CD4-positive, alpha-beta T cell treated with Interleukin-21 for 1 hour (primary cell): Measurements from ENCODE around the gene IP6K3.
A peak's percentile ranks its signal among the peaks of the same experiment; 100 is the strongest.

Experiments
- DNase-seq: peaks from one replicate; pipeline ENCODE4 v3.0.0-alpha.2; 2020

The IP6K3 gene

DNA sequence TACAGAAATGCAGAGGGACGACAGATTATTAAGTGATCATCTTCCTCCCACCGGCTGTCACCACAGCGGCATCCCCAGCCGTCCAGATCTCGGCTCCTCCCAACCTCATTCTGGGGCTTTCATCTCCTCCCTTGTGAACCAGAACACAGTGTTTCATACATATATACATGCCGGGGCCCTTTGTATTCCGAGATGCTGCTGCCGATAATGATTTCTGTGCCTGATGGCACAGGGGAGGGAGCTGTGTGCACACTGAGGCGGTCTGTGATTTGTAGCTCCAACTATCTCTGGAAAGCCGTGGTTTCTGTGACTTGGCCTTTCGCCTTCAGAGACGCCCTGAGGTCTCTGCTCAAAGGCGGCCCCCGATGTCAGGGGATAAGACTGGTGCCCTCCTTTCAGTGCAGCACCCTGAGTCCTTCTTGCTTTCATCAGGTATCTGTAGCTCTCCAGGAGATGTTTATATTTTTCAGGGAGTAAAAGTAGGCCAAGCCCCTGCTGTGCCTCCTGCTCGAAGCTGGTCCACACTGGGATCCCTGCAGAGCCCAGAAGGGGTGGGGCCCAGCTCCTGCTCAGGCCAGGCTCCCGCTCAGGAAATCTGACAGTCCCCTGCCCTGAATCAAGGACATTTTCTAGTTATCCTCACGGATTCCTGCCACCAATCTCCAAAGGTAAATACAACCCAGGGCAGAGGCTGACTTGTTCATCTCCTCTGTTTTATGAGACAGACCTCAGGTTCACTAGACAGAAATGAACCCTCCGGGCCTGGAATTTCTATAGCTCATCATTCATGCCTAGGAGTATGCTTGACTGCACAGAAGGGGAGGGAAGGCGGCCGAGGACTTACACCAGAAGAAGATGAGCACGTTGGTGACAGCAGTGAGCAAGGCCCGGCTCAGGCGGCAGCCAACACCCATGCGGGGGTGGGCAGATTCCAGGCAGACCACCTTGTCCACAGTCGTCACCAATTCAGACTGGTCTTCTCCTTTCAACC is 31.0 kb upstream of the IP6K3 start:
- DNase-seq: no peak

GRCh38 chr6:33776764-33777163 is 30.1 kb upstream of the IP6K3 start:
- DNase-seq: no peak

- no peak for DNase-seq
Observed at GRCh38 chr6:33776186-33776585, 29.5 kb upstream of the IP6K3 start.

GRCh38 chr6:33774774-33775173 is 28.1 kb upstream of the IP6K3 start:
- no peak for DNase-seq

GRCh38 chr6:33772902-33773472 is 26.3 kb upstream of the IP6K3 start:
- no peak for DNase-seq

GRCh38 chr6:33772082-33772830 is 25.6 kb upstream of the IP6K3 start:
- DNase-seq: no peak

DNA sequence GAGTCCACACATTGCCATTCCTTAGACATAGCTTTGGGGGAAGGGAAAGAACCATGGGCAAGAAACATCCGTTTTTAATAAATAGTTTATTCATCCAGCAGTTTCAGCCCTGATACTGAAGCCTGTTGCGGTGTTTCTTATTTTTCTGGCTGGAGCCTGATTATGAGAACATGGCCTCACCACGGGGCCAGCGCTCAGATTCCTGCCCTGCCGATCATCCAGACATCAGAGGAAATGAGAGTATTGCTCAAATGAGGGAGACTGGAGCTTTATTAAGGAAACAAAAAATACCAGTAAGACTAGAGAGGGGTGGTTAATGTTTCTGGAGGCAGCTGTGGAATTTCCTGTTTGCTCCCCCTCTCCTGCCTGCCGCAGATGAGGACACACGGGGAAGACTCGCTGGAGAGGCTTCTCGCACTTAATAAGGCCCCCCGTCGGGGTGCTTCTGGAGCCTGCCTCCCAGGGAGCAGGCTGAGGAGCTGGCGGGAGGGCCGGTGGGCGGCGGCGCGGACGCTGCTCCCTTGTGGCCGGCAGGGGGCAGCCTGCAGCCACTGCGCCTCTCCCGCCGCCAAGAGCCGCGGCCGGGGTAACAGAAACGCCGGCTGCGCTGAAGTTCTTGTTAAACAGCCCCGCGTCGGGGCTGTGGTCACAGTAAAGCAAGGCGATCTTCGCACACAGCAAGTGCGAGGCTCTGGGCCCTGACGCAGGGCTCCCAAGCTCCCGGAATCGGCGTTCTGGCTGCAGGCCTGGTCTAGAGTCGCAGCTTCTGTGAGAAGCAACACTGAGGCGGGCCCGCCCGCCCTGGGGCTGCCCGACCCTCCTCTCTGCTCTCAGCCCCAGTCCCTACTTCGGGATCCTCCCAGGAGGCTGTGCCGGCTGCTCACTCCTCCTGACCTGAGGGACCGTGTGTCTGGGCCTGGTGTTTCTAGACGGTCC is 24.7 kb upstream of the IP6K3 start:
- DNase-seq: peak; percentile 59

- DNase-seq: no peak
Observed at GRCh38 chr6:33770833-33771145, 24.1 kb upstream of the IP6K3 start.

DNA sequence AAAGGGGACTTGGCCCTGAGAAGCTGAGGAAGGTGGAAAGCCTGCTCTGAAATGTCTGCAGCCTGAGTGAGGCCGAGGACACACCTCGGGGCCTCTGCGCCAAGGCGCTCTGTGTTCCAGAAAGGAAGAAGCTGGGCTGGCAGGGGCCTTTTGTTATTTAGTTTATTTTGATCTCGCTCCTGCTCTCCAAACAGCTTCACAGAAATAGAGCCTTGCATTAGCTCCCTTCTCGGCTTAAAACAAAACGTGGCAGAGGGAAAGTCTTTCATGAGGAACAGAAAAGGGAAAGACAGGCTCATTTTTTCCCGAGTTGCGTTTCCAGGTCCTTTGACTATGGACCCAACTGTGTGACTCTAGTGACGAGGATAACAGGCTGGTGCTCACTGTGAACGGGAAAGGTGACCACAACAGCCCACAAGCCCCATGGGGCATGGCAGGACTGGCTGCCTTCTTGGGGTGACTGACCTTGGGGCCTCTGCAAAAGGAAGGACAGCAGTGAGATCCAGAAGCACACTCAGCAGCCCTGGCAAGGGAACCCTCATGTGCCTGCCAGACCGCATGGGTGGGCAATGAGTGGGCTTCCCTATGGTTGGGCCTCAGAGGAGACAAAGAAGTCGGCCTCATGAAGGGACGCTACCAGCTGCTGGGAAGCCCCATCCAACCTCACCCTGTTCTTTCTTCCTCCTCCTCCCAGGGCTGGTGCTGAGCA is 23.6 kb upstream of the IP6K3 start:
- no peak for DNase-seq

DNA sequence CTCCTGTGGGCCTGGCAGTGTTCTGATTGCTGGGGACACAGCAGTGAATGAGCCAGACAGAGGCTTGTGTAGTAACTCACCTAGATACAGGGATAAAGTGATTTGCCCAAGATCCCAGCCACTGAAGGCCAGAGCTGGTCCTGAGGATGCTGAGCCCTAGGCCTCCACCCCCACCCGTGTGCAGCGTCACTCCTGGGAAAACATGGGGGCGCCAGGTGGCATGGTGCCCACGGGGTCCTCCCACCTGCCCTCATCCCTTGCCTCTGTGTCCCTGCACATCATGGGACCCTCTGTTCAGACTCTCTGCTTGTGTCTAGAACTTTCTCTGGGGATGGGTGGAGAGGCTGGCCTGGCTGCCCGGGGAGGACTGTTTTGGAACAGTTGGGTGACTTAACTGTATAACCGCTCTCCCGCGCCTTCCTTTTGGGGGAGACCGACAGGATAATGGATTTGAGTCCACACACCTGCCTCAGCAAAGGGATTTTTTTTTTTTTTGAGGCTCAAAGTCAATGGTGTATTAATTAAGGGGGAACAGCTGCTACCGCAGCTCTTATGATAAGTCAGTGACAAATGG is 22.6 kb upstream of the IP6K3 start:
- DNase-seq: no peak

- DNase-seq: peak; percentile 70
Observed at GRCh38 chr6:33768644-33769120, 22.0 kb upstream of the IP6K3 start.

- no peak for DNase-seq
Observed at GRCh38 chr6:33766921-33767907, 20.5 kb upstream of the IP6K3 start.

DNA sequence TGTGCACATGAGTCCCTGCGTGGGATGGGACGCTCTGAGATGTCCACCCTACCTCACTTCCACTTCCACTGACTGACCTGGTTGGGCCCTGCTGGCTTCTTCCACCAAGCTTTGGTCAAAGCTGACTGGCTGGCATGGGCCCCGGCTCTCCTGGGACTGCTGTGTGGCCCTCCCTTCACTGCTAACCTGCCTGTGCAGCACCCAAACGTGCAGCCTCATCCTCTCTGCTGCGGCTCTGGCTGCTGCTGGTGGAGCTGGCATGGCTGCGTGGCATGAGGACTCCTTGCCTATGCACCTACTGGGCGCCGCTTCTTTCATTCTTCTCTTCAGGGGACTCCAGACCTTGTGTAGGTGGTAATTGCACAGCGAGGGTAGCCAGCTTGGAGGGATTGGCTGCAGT is 18.7 kb upstream of the IP6K3 start:
- DNase-seq: no peak

DNA sequence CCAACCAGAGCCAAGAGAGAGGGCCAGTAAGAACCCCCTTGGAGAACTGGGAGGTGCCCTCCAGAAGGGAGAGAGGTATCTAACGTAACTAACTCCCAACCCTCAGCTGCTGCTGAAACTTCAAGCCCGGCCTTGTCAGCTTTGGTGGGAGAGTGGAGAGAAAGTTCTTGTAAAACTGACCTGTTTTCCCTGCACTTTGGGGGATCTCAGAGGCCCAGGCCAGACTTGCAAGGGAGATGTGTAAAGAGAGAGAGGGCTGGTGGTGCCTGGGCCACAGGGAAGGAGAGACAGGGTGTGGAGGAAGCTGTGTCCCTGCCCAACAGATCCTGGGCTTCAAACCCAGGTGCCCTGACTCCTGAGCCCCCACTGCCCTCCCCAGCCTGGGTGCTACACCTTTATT is 17.3 kb upstream of the IP6K3 start:
- no peak for DNase-seq

DNA sequence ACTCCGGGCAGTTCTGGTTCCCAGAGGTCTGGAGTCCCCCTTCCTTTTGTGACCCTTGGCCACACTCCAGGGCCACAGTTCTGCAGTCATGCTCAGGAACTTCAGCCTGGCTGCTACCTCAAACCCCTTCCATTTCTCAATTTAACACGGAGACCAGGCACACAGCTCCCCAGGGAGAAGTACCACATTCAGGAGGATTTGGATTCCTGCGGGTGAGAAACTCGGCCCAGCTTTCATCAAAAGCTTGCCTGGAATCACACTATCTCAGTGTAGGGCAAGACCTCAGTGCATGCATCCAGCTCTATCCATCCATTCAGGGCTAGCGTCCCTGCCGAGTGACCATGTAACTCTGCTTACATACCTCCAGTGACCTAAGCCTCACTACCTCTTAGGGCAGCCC is 16.8 kb upstream of the IP6K3 start:
- no peak for DNase-seq

GRCh38 chr6:33762713-33763112 is 16.0 kb upstream of the IP6K3 start:
- DNase-seq: no peak

DNA sequence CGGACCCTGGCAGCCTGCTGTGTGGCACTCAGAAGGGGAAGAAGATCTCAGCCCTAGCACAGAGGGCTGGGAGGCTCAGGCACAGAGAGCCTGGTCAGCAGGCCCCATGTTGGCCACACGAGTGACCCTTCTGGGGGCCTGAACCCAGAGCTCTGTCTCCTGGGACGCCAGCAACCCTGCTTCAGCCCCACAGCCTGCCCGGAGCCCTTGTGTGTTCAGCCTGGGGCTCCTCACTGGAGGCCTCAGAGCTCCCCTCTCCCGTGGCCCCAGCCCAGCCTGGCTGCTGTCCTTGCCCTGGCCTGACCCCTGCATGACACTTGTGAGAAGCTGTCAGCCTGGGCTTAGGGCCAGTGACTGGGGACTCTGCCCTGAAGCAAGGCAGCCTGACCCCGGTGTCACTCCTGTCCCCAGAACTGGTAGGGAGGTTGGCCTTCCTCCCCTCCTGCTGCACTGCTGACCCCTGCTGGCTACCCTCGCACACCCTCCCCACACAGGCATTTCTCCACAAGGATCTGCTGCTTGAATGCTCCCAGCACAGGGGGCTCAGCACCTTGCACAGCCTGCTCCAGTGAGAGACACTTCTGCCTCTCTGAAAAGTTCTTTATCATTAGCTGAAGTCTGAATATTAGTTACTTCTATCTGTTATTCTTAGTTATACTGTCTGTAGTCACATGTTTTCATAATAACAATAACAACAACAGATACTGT is 15.4 kb upstream of the IP6K3 start:
- DNase-seq: peak; percentile 31

DNA sequence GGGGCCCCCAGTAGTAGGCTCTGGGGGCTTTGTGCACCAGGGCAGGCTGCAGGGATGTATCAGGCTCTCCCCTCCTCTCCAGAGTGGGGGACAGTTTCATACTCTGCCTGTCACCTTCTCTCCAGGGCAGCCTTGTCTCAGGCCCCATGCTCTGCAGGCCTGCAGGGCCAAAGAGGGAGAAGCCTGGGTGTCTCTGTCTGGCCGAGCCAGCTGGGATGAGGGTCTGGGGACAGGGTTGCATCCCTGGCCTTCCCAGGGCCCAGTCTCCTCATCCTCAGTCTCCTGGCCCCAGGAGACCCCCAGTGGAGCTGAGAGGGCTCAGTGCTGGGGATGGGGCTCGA is 14.8 kb upstream of the IP6K3 start:
- DNase-seq: no peak

DNA sequence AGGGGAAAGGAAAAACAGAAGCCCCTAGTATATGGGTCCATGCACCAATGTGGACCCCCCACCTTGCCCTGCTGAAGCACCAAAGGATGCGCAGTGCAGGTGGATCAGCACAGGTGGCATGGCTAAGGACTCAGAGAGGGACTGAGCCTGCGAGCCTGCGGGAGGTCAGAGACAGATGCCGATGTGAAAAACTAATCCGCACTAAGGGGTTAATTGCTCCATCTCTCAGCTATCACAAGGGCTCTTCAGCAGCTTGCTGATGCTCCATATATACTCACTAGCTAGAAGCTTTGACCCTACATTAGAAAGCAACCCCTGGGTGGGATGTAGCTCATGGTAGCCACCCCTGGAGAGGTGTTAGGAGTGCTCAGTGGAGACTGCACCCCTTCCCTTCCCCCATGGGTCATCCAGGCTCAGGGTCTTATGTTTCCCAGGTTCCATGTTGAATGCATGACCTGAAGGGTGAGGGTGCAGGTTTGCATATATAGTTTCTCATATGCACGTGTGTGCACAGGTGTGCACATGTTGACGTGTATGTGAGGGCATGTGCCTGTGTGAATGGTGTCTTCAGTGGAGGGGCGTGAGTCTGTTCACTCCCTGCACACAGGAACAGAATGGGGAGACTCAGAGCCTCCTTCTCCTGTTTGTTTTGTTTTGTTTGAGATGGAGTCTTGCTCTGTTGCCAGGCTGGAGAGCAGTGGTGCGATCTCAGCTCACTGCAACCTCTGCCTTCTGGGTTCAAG is 13.4 kb upstream of the IP6K3 start:
- no peak for DNase-seq
